Frontal cortex (tissue), 4 donors: ENCODE results near the gene TRIM27. TPM values are rescaled to one million over a fixed set of nuclear protein-coding genes. Genes with fewer than 3 reads are reported as not detected.
A peak's percentile ranks its signal among the peaks of the same experiment; 100 is the strongest.
"Not testable (repeated sequence)": the region's sequence is repeated elsewhere in the genome, so short reads cannot be mapped to it uniquely, and the experiment has no call there.

Experiments
- DNase-seq, 2 donors: peaks; one replicate each; pipeline ENCODE4 v3.0.0; 2012; ENCODE audit warnings: low spot score in 2 of 2
- FAIRE-seq: peaks from 2 replicates; lab custom pipeline; 2012; peaks lifted over from hg19 to GRCh38; lab: Jason Lieb, UNC
- total RNA-seq: library from RNA; depleted of rRNA; stranded (reverse); fragments of >200 nt; gene quantifications from one replicate; pipeline ENCODE4 v1.2.3, GENCODE V29; 2014
- donor health status: control.
- donor health status: control.
- donor health status: control.

TRIM27 gene
- total RNA-seq: 75.8 TPM

DNA sequence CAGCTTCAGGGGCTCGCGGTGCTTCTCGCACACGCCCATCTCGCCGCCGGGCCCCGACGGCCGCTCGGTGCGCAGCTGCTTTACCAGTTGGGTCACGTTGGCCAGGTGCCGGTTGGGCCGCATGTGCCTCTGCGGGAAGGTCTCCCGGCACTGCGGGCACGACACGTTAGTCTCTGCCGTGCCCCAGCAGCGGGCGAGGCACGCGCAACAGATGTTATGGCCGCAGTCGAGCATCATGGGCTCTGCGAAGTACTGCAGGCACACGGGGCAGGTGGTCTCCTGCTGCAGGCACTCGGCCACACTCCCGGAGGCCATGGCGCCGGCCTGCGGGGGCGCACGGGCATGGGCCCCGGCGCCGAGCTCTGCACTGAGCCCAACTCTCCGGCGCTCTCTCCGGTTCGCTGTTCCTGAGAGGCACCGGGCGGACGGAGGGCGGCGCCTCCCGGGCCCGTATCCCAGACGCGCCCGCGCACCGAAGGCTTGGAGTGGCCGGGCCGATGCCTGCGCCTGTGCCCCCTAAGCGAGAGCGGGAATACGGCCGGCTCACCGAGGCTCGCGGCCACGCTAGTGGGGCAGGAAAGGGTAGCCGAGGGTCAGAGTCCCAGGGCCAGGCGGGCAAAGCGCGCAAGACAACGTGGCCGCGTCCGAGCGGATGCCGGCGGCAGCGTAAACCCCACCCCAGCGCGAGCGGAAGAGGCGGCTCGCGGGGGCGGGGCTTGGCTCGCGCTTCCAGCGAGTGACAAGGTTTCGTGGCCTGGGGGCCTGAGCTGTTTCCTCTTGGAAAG, at the start of gene TRIM27:
Gene TRIM27, minus strand, starts transcription at position 668 of the 785 bp plus-strand sequence. Its CDS starts 353 bp downstream, at position 315.
- no peak for FAIRE-seq
- DNase-seq: peak; percentile 88 to 89

GRCh38 chr6:28970056-28970455, 46.3 kb upstream of the TRIM27 start:
- DNase-seq, FAIRE-seq: not testable (repeated sequence)

DNA sequence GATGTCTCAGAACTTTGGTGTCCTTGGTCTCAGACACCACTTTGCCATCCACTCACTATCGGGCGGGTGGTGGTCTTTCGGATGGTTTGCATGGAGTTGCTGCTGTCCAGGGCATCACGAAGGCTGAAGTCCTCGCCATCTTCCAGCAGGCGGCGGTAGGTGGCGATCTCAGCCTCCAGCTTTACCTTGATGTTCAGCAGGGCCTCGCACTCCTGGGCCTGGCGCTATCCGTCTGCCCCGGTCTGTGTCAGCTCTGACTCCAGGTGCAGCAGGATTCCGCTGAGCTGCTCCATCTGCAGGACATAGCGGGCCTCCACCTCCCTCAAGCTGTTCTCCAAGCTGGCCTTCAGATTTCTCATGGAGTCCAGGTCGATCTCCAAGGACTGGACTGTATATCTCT, 45.3 kb upstream of the TRIM27 start:
- DNase-seq (no peak), FAIRE-seq (no peak)

GRCh38 chr6:28968476-28968875, 44.7 kb upstream of the TRIM27 start:
- DNase-seq (no peak), FAIRE-seq (no peak)

DNA sequence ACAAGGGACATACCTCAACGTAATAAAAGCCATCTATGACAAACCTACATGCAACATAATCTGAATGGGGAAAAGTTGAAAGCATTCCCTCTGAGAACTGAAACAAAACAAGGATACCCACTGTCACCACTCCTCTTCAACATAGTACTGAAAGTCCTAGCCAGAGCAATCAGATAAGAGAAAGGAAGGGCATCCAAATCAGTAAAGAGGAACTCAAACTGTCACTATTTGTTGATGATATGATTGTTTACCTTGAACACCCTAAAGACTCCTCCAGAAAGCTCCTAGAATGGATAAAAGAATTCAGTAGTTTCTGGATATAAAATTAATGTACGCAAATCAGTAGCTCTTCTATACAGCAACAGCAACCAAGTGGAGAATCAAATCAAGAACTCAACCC, 41.9 kb upstream of the TRIM27 start:
- no peak for FAIRE-seq
- DNase-seq: no peak

DNA sequence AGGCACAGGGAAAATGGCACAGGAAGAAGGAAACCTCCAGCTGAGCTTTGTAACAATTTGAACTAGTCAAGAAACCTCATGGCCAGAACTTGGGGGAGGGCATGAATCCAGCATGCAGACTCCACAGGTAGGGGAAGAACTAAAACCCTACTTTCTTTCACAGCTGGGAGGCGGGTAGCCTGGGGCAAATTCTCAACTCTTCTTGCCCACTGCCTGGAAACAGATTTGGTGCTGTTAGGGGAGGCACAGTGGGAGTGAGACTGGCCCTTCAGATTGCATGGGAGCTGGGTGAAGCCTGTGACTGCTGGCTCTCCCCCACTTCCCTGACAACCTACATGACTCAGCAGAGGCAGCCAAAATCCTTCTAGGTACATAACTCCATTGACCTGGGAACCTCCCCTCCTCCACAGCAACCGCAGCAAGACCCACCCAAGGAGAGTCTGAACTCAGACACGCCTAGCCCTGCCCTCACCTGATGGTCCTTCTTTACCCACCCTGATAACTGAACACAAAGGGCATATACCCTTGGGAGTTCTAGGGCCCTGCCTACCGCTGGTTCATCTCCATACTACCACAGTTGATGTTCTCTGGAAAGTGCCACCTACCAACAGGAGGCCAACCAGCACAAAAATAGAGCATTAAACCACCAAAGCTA, 37.2 kb upstream of the TRIM27 start:
- no peak for DNase-seq
- FAIRE-seq: no peak

GRCh38 chr6:28958561-28959243, 34.9 kb upstream of the TRIM27 start:
- DNase-seq, FAIRE-seq: not testable (repeated sequence)

DNA sequence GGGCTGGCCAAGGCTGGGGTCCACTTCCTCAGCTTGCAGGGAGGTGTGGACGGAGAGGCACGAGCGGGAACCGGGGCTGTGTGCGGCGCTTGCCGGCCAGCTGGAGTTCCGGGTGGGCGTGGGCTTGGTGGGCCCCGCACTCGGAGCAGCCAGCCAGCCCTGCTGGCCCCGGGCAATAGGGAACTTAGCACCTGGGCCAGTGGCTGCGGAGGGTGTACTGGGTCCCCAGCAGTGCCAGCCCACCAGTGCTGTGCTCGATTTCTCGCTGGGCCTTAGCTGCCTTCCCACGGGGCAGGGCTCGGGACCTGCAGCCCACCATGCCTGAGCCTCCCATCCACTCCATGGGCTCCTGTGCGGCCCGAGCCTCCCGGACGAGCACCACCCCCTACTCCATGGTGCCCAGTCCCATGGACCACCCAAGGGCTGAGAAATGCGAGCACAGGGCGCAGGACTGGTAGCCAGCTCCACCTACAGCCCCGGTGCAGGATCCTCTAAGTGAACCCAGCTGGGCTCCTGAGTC, 34.1 kb upstream of the TRIM27 start:
- DNase-seq, FAIRE-seq: not testable (repeated sequence)

DNA sequence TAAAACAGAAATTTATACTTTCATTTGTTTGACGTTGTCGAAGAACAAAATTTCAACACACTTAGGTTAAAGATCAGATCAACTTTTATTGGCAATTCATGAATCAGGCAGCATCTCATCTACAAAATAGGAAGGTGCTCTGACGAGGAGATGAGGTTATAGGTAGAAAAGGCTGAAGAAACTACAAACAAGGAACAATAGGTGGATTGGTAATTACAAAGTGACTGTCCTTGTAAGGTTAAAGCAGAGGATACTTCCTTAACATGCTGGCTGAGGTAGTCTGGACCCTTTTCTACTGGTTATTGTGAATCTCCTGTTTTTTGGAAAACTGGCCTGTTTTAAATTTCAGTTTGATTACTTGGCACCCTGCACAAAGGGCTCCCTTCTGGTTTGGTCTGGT, 32.5 kb upstream of the TRIM27 start:
- no peak for DNase-seq
- FAIRE-seq: no peak

DNA sequence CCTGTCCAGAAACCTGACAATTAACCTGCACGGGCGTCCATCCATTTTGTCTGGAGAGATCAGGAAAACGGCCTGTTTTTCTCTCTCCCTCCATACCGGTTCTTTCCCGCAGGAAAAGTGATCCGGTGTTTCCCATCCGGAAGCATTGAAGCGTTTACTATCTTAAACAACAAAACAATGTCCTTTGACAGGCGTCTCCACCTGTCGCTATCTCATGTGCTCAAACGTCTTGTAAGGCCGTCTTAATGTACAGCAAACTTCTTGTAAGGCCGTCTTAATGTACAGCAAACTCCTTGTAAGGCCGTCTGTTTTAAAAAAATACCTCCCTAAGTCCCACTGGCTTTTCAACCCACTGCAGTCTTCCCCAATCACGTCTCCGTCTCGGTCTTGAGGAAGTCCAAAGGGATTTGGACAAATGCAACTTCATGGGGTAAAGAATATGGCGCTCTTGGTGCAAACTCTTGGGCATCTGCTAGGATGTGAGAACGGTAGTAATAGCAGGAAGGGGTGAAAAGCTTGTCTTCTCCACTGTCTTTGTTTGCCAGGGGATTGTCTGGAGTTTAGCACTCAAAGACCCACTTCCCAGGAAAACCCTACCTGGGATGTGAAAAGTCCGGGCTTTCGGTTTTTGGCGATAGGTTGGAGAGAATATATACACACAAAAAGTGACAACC, 29.9 kb upstream of the TRIM27 start:
- FAIRE-seq (no peak), DNase-seq (no peak)

GRCh38 chr6:28953039-28953584, 29.3 kb upstream of the TRIM27 start:
- no peak for FAIRE-seq
- DNase-seq: no peak

DNA sequence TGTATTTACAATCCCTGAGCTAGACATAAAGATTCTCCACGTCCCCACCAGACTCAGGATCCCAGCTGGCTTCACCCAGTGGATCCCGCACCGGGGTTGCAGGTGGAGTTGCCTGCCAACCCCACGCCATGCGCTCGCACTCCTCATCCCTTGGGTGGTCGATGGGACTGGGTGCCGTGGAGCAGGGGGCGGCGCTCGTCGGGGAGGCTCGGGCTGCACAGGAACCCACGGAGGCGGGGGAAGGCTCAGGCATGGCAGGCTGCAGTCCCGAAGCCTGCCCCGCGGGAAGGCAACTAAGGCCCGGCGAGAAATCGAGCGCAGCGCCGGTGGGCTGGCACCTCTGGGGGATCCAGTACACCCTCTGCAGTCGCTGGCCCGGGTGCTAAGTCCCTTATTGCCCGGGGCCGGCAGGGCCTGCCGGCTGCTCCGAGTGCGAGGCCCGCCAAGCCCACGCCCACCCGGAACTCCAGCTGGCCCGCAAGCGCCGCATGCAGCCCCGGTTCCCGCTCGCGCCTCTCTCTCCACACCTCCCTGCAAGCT, 25.9 kb upstream of the TRIM27 start:
- not testable (repeated sequence) for DNase-seq, FAIRE-seq

- FAIRE-seq (no peak), DNase-seq (no peak)
These were observed 25.1 kb upstream of the TRIM27 start for GRCh38 chr6:28948782-28949486.

- no peak for FAIRE-seq
- DNase-seq: no peak
These were observed 24.1 kb upstream of the TRIM27 start for GRCh38 chr6:28947831-28948270.

- FAIRE-seq (no peak), DNase-seq (no peak)
These were observed 23.4 kb upstream of the TRIM27 start for GRCh38 chr6:28947067-28947765.

- no peak for DNase-seq
- no peak for FAIRE-seq
These were observed 21.6 kb upstream of the TRIM27 start for GRCh38 chr6:28945349-28945748.

DNA sequence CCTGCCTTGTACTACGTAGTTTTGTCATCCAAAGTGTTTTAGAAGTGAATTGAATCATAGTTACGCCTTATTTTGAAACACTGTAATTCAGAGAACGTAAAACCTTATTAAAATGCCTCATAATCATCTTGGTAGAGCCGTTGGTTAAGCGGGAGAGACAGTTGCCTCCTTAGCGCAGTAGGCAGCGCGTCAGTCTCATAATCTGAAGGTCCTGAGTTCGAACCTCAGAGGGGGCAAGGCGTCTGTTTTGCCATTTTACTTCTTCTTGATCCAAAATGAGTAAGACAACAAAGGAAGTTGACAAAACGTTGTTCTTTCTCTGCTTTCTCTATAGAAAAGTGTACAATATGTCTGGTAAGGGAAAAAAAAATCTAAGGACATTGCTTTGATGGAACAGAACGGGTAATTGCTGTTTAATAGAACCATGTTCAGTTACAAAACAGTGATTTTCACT, 20.7 kb upstream of the TRIM27 start:
- DNase-seq (peak in 1 of 2 donors; percentile 37), FAIRE-seq (no peak)
